Measurements from ENCODE around the gene ROBO4.

- TF ChIP-seq CTCF (IDR thresholded peaks at IDR 0.05; ENCODE audit: low read depth, low read length), result no peak
- no peak for TF ChIP-seq EZH2phosphoT487 (IDR thresholded peaks at IDR 0.05; ENCODE audit: low read depth)
Measured at GRCh38 chr11:124872741-124873140, 24.9 kb downstream of the ROBO4 start.
